GM21717 (cell line): ENCODE data around the gene ETV2.
"Not testable (repeated sequence)": the region's sequence is repeated elsewhere in the genome, so short reads cannot be mapped to it uniquely, and the experiment has no call there.

Experiments
- ATAC-seq: cut with Tn5 transposase; IDR thresholded peaks from one replicate; pipeline ENCODE4 v1.9.1; 2021; ENCODE audit warnings: mild to moderate bottlenecking, moderate library complexity; ENCODE audit not compliant: unreplicated experiment

ETV2 gene

DNA sequence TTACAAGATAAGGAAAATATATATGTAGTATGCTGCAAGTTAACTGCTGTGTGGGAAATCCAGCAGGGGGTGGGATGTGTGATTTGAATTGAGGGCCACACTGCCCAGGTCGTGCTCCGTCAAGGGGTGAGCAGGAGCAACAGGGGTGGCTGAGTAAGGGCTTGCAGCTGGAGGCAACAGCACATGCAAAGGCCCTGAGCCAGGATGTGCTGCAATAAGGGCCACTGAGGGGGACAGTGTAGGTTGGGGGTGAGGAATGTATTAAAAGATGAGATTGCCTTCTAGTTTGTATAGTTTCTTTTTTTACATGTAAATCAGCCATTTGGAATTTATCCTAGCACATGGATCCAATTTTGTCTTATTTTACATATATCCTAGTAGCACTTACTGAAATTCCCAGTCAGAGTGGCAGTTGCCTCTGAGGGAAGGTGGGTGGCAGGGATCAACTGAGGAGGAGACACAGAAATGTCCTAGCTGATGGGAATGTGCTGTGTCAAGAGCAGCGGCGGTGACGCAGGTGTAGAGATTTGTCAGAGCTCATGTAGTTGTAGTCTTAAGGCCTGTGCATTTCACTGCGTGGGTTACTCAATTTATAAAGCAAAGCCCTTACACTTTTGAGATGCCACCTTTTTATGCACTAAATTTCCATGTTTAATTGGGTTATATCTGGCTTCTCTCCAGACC, 18.1 kb upstream of the ETV2 start:
- no peak for ATAC-seq

- ATAC-seq, result no peak
Measured at GRCh38 chr19:35628264-35628564, 13.3 kb upstream of the ETV2 start.

- peak; percentile 86 for ATAC-seq
Measured at GRCh38 chr19:35628565-35629331, 12.8 kb upstream of the ETV2 start, which contains the start of gene RBM42. RBM42 (plus strand) TSS chr19:35629036; CDS start chr19:35629154, 118 bp downstream.

- ATAC-seq, result peak; percentile 4
Measured at GRCh38 chr19:35629332-35629633, 12.3 kb upstream of the ETV2 start.

DNA sequence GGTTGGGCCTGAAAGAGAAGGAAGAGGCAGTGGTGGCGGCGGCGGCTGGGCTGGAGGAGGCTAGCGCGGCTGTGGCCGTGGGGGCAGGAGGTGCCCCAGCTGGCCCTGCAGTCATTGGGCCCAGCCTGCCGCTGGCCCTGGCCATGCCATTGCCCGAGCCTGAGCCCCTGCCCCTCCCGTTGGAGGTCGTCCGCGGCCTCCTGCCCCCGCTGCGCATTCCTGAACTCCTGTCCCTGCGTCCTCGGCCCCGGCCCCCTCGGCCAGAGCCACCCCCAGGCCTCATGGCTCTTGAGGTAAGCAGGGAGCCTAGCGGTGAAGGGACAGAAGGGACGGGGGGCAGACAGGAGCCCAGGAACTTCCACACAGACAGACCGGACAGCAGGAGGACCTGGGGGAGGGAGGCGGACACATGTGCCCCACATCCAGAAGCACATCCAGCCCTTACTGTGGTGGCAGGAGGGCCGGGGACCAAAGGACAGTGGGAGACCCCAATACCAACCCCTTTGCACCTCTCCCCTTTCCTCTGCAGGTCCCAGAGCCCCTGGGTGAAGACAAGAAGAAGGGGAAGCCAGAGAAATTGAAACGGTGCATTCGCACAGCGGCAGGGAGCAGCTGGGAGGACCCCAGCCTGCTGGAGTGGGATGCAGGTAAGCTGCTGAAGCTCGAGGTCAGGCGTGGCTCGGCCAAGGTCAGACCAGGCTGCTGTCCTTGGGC, 7.7 kb upstream of the ETV2 start:
- no peak for ATAC-seq

DNA sequence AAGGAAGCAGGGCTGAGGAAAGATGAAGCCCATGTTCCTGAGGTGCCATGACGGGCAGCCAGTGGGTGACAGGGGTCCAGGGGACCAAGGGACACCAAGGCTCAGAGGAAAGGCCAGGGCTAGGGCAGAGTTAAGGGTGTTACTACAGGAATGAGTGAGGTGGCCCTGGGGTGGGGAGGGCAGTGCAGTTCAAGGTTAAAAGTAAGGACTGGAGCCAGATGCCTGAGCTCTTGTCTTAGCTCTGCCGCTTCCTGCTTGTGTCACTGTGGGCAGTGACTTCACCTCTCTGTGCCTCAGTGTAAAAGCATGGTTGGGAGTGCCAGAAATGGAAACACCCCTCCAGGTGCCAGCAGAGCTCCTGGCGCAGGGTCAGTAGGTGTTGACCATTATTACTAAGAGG, 4.9 kb upstream of the ETV2 start:
- ATAC-seq, result no peak

DNA sequence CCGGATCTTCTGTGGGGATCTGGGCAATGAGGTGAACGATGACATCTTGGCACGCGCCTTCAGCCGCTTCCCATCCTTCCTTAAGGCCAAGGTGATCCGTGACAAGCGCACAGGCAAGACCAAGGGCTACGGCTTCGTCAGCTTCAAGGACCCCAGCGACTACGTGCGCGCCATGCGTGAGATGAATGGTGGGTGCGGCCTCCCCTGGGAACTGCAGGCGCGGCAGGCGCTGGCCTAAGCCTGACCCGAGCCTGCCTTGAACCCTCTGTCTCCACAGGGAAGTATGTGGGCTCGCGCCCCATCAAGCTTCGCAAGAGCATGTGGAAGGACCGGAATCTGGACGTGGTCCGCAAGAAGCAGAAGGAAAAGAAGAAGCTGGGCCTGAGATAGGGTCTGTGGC, 4.4 kb upstream of the ETV2 start:
- no peak for ATAC-seq

- ATAC-seq, result no peak
Measured at GRCh38 chr19:35639321-35639639, 2.3 kb upstream of the ETV2 start.

- ATAC-seq, result no peak
Measured at GRCh38 chr19:35639863-35640262, 1.7 kb upstream of the ETV2 start.

GRCh38 chr19:35642312-35642711, 767 bp downstream of the ETV2 start:
- ATAC-seq, result no peak

DNA sequence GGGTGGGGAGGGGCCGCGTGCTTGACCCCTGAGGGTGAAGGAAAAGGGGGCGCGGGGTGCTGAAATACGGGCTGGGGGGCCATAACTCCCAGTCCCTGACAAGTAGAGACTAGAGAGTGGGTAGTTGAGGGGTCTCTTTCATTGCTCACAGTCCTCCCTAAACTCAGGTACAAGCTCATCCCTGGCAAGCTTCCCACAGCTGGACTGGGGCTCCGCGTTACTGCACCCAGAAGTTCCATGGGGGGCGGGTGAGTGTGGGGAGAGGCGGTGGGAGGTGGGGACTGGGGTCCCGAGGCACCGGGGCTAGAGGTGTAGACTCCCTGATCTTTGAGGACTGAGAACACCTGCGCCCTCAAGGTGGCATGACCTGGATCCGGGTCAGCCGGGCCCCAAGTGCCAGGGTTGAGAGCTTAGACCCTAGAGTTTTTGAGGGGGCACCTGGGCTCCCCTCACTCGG, 1.3 kb downstream of the ETV2 start:
- ATAC-seq, result no peak

GRCh38 chr19:35643255-35644205, 2.0 kb downstream of the ETV2 start:
- ATAC-seq, result peak; percentile 31

GRCh38 chr19:35644206-35644986, 2.9 kb downstream of the ETV2 start:
- ATAC-seq, result peak; percentile 50

GRCh38 chr19:35644987-35645679, 3.6 kb downstream of the ETV2 start:
- no peak for ATAC-seq

DNA sequence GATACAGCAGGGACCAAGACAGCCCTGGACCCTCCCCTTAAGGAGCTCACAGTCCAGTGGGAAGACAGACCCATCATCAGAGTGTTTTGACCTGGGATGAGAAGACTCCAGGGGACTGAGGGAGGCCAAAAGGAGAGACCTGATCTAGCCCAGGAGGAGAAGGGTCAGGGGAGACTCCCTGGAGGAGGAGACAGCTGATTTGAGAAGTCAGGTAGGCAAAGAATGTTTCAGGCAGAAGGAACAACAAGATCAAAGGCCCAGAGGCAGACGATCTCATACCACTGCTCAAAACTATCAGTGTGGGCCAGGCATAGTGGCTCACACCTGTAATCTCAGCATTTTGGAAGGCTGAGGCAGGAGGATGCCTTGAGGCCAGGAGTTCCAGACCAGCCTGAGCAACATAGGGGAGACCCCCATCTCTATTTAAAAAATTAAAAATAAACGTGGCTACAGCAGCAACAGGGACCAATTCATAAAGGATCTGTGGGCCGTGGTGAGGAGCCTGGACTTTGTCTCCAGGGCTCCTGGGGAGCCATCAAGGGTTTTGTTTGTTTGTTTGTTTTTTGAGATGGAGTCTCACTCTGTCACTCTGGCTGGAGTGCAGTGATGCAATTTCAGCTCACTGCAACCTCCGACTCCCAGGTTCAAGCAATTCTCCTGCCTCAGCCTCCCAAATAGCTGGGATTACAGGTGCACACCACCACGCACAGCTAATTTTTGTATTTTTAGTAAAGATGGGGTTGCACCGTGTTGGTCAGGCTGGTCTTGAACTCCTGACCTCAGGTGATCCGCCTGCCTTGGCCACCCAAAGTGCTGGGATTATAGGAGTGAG, 4.4 kb downstream of the ETV2 start:
- no peak for ATAC-seq

DNA sequence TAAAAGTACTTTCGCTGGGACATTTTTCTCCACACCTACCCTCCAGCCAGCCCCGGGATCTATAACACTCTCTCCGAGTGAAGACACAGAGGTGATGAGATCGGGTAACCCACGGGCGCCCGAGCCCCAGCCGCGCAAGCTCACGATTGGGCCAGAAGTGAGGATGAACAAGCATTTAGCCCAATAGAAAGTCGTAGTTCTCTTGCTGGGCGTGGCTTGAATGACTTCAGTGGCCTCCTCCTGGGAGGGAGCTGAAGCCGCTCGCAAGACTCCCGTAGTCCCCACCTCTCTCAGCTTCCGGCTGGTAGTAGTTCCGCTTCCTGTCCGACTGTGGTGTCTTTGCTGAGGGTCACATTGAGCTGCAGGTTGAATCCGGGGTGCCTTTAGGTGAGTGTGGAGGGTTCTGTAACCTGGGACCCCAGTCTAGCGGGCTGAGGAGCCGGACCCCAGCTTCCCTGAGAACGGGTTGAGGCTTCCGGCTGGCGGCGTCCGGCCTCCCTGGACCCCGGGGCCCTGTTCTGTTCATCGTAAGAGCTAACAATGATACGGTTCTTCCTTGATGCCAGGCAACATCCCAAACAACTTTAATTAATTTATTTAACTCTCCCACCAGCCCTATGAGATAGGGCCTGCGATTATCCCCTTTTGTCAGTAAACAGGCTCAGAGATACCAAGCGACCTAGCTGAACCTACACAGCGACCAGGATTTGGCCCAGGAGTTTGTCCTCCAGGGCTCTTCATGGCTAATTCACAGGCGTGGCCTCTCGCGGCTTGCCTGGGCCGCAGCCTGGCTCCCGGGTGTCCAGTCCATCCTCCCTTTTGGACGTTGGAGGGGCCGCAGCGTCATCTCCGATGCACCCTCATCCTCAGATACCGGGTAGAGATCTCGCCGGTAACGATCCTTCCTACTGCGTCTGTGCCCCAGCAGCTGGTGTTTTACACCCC, 6.7 kb downstream of the ETV2 start, which contains the start of gene COX6B1:
TSS of gene COX6B1 (plus strand) at position 307 of the 945 bp plus-strand sequence. CDS start 2,921 bp downstream, outside the sequence.
- ATAC-seq, result peak; percentile 48

GRCh38 chr19:35650581-35650980, 9.0 kb downstream of the ETV2 start:
- no peak for ATAC-seq

- not testable (repeated sequence) for ATAC-seq
Measured at GRCh38 chr19:35654828-35655227, 13.3 kb downstream of the ETV2 start.
